HUES64 (cell line): ENCODE results near the gene JPH2. TPM values are rescaled to one million over a fixed set of nuclear protein-coding genes. Genes with fewer than 3 reads are reported as not detected.
A peak's percentile ranks its signal among the peaks of the same experiment; 100 is the strongest.
"Not testable (repeated sequence)": the region's sequence is repeated elsewhere in the genome, so short reads cannot be mapped to it uniquely, and the experiment has no call there.

Experiments used
- H3K27ac ChIP-seq: 2 replicates; pipeline ENCODE4 v1.7.0; 2013; ENCODE audit warnings: low read depth, low read length, inconsistent platforms
- H3K27me3 ChIP-seq: 2 replicates; pipeline ENCODE4 v1.6.1; 2013; ENCODE audit warnings: mild to moderate bottlenecking, low read length; ENCODE audit not compliant: insufficient read depth
- H3K36me3 ChIP-seq: 2 replicates; pipeline ENCODE4 v1.6.1; 2013; ENCODE audit warnings: mild to moderate bottlenecking, low read length; ENCODE audit not compliant: insufficient read depth
- H3K4me1 ChIP-seq: 2 replicates; pipeline ENCODE4 v1.6.1; 2013; ENCODE audit warnings: mild to moderate bottlenecking, low read length, moderate library complexity; ENCODE audit not compliant: insufficient read depth
- H3K4me3 ChIP-seq: 2 replicates; pipeline ENCODE4 v1.5.1; 2013; ENCODE audit warnings: mild to moderate bottlenecking, low read length, moderate library complexity
- H3K9ac ChIP-seq: 2 replicates; pipeline ENCODE4 v1.6.1; 2013; ENCODE audit warnings: mild to moderate bottlenecking, low read depth, low read length
- H3K9me3 ChIP-seq: 2 replicates; pipeline ENCODE4 v1.6.1; 2013; ENCODE audit warnings: low read depth, low read length; ENCODE audit not compliant: insufficient read depth
- WGBS: fragments of 150-250, 120-280 bp; methylation state at CpG from one replicate; pipeline ENCODE4 v1.1.7; 2013; ENCODE audit warnings: missing lambda C conversion rate; 5-methylcytosine and 5-hydroxymethylcytosine counted together
- polyA plus RNA-seq, 2 experiments: library from polyadenylated mRNA; stranded (reverse); fragments of 50-300 nt; gene quantifications; one replicate each; pipeline ENCODE4 v1.2.3, GENCODE V29; 2013

The JPH2 gene
- polyA plus RNA-seq (2013, experiment 1 of 2) = 0.55 TPM
- polyA plus RNA-seq (2013, experiment 2 of 2) = 0.89 TPM

GRCh38 chr20:44187054-44187771 lies at the start of gene JPH2:
Gene JPH2, minus strand, starts transcription at chr20:44187188. Its CDS starts 483 bp downstream, at chr20:44186705.
- H3K4me3 ChIP-seq = peak within 1 kb of the TSS; percentile 59
- H3K36me3 ChIP-seq = no peaks in the 10 kb centered on the region
- 2% methylated on average over 19 of the region's 24 CpGs for WGBS
- peak within 1 kb of the TSS; percentile 61 for H3K27ac ChIP-seq
- peak within 1 kb of the TSS; percentile 63 for H3K9ac ChIP-seq
- H3K4me1 ChIP-seq = peaks cover 11% of the 10 kb centered on the region; the same call in 1 of the 2 replicates
- H3K9me3 ChIP-seq = no peaks in the 10 kb centered on the region
- H3K27me3 ChIP-seq = no peaks in the 10 kb centered on the region

- H3K36me3 ChIP-seq = no peaks in the 10 kb centered on the region
- no peak overlapping the region for H3K4me3 ChIP-seq
- H3K27me3 ChIP-seq = no peaks in the 10 kb centered on the region
- no peak overlapping the region for H3K9ac ChIP-seq
- H3K4me1 ChIP-seq = peaks cover 10% of the 10 kb centered on the region
- WGBS = 94% methylated on average over 2 of the region's 2 CpGs
- no peaks in the 10 kb centered on the region for H3K9me3 ChIP-seq
- H3K27ac ChIP-seq = no peak overlapping the region
These were observed 48.7 kb upstream of the JPH2 start for GRCh38 chr20:44235702-44236101.

GRCh38 chr20:44234566-44235317 lies 47.8 kb upstream of the JPH2 start:
- Histone ChIP-seq H3K27ac (no peak overlapping the region), H3K4me1 (peaks cover 10% of the 10 kb centered on the region), H3K9me3 (no peaks in the 10 kb centered on the region), H3K36me3 (no peaks in the 10 kb centered on the region), H3K27me3 (no peaks in the 10 kb centered on the region), H3K9ac (no peak overlapping the region), H3K4me3 (no peak overlapping the region)
- 92% methylated on average over 14 of the region's 14 CpGs for WGBS

GRCh38 chr20:44233436-44234016 lies 46.5 kb upstream of the JPH2 start:
- Histone ChIP-seq H3K4me3 (no peak overlapping the region), H3K27ac (no peak overlapping the region), H3K36me3 (no peaks in the 10 kb centered on the region), H3K9me3 (no peaks in the 10 kb centered on the region), H3K9ac (no peak overlapping the region), H3K27me3 (no peaks in the 10 kb centered on the region), H3K4me1 (peaks cover 10% of the 10 kb centered on the region)
- 92% methylated on average over 6 of the region's 6 CpGs for WGBS

GRCh38 chr20:44232469-44232856 lies 45.5 kb upstream of the JPH2 start:
- H3K36me3 ChIP-seq, H3K9me3 ChIP-seq, H3K4me3 ChIP-seq, H3K27me3 ChIP-seq, H3K9ac ChIP-seq, H3K27ac ChIP-seq: not testable (repeated sequence)
- WGBS = 96% methylated on average over 3 of the region's 4 CpGs
- peaks cover 10% of the 10 kb centered on the region for H3K4me1 ChIP-seq

GRCh38 chr20:44231713-44232468 lies 44.9 kb upstream of the JPH2 start:
- Histone ChIP-seq H3K4me3 (no peak overlapping the region), H3K27ac (peak overlapping the region; percentile 48; the same call in 1 of the 2 replicates), H3K9ac (no peak overlapping the region), H3K4me1 (peaks cover 10% of the 10 kb centered on the region), H3K9me3 (no peaks in the 10 kb centered on the region), H3K36me3 (no peaks in the 10 kb centered on the region), H3K27me3 (no peaks in the 10 kb centered on the region)
- WGBS = 56% methylated on average over 10 of the region's 10 CpGs

- Histone ChIP-seq H3K9me3 (no peaks in the 10 kb centered on the region), H3K36me3 (no peaks in the 10 kb centered on the region), H3K4me1 (peaks cover 10% of the 10 kb centered on the region), H3K4me3 (no peak overlapping the region), H3K27me3 (no peaks in the 10 kb centered on the region), H3K27ac (peak overlapping the region; percentile 48; the same call in 1 of the 2 replicates), H3K9ac (no peak overlapping the region)
- 79% methylated on average over 7 of the region's 7 CpGs for WGBS
These were observed 44.2 kb upstream of the JPH2 start for GRCh38 chr20:44231193-44231592.

- Histone ChIP-seq H3K27ac (no peak overlapping the region), H3K9me3 (no peaks in the 10 kb centered on the region), H3K36me3 (no peaks in the 10 kb centered on the region), H3K4me1 (peaks cover 10% of the 10 kb centered on the region), H3K4me3 (no peak overlapping the region), H3K27me3 (no peaks in the 10 kb centered on the region), H3K9ac (no peak overlapping the region)
- WGBS = 79% methylated on average over 16 of the region's 17 CpGs
These were observed 41.7 kb upstream of the JPH2 start for GRCh38 chr20:44228465-44229258.

GRCh38 chr20:44224637-44225036 lies 37.6 kb upstream of the JPH2 start:
- 0 out of 2 replicates have a peak, but pooled peaks cover 2% of the 10 kb centered on the region for H3K4me1 ChIP-seq
- no peaks in the 10 kb centered on the region for H3K27me3 ChIP-seq
- H3K4me3 ChIP-seq = no peak overlapping the region
- 90% methylated on average over 5 of the region's 5 CpGs for WGBS
- H3K27ac ChIP-seq = no peak overlapping the region
- no peaks in the 10 kb centered on the region for H3K36me3 ChIP-seq
- H3K9ac ChIP-seq = no peak overlapping the region
- H3K9me3 ChIP-seq = no peaks in the 10 kb centered on the region

- H3K27ac ChIP-seq = no peak overlapping the region
- H3K9ac ChIP-seq = no peak overlapping the region
- H3K9me3 ChIP-seq = no peaks in the 10 kb centered on the region
- H3K36me3 ChIP-seq = no peaks in the 10 kb centered on the region
- H3K4me3 ChIP-seq = no peak overlapping the region
- 93% methylated on average over 5 of the region's 5 CpGs for WGBS
- 0 out of 2 replicates have a peak, but pooled peaks cover 2% of the 10 kb centered on the region for H3K4me1 ChIP-seq
- H3K27me3 ChIP-seq = no peaks in the 10 kb centered on the region
These were observed 36.7 kb upstream of the JPH2 start for GRCh38 chr20:44223721-44224120.
